A673 (cell line): ENCODE data around the gene SRXN1. TPM values are rescaled to one million over a fixed set of nuclear protein-coding genes. Genes with fewer than 3 reads are reported as not detected.

Experiments
- BruUV-seq: library from RNA; stranded (reverse); fragments of 400-500 nt; replicated peaks from 2 replicates; lab custom pipeline; 2021; lab: Mats Ljungman, UMichigan
- CTCF ChIA-PET: fragments of 300-600 bp; sonication (Branson Sonifier 250); formaldehyde crosslinking; loops from one replicate; lab custom pipeline; 2022; ENCODE audit warnings: antibody characterized with exemption; lab: Charles Lee
- POLR2A ChIA-PET: fragments of 300-600 bp; sonication (Branson Sonifier 250); formaldehyde crosslinking; loops from one replicate; lab custom pipeline; 2022; ENCODE audit warnings: antibody characterized with exemption; ENCODE audit not compliant: low non-redundant PET; lab: Charles Lee
- DNase-seq: peaks from one replicate; pipeline ENCODE4 v3.0.0-alpha.2; 2015; ENCODE audit warnings: low spot score
- H3K27ac ChIP-seq: fragments of 200-600 bp; sonication (generic); 2 replicates; pipeline ENCODE4 v1.5.1; 2016; ENCODE audit warnings: mixed run types, low read depth, mild to moderate bottlenecking, mixed read lengths, antibody characterized with exemption, low read length; ENCODE audit not compliant: poor library complexity, severe bottlenecking
- H3K27me3 ChIP-seq: fragments of 200-600 bp; sonication (generic); replicated peaks from 2 replicates; pipeline ENCODE4 v1.6.1; 2017; ENCODE audit warnings: mixed run types, low read depth, mild to moderate bottlenecking, mixed read lengths, antibody characterized with exemption, low read length; ENCODE audit not compliant: insufficient read depth, poor library complexity
- H3K36me3 ChIP-seq: fragments of 200-600 bp; sonication (generic); 2 replicates; pipeline ENCODE4 v1.6.1; 2016; ENCODE audit warnings: mixed run types, mild to moderate bottlenecking, mixed read lengths, antibody characterized with exemption, low read length; ENCODE audit not compliant: insufficient read depth, poor library complexity, severe bottlenecking
- H3K4me1 ChIP-seq: fragments of 200-600 bp; sonication (generic); 2 replicates; pipeline ENCODE4 v1.6.1; 2017; ENCODE audit warnings: mixed run types, mild to moderate bottlenecking, mixed read lengths, antibody characterized with exemption, low read length; ENCODE audit not compliant: insufficient read depth, poor library complexity, severe bottlenecking
- H3K4me3 ChIP-seq: fragments of 200-600 bp; sonication (generic); 2 replicates; pipeline ENCODE4 v1.5.1; 2016; ENCODE audit warnings: low read depth, mixed run types, mild to moderate bottlenecking, mixed read lengths, low read length; ENCODE audit not compliant: poor library complexity, severe bottlenecking
- H3K9me3 ChIP-seq: fragments of 200-600 bp; sonication (generic); 2 replicates; pipeline ENCODE4 v1.6.1; 2016; ENCODE audit warnings: mixed run types, low read depth, mild to moderate bottlenecking, mixed read lengths, antibody characterized with exemption, low read length; ENCODE audit not compliant: poor library complexity, severe bottlenecking
- EZH2 ChIP-seq: fragments of 200-600 bp; sonication (generic); IDR thresholded peaks from 2 replicates; pipeline ENCODE4 v1.6.1; 2017; ENCODE audit warnings: borderline replicate concordance, low read depth, mild to moderate bottlenecking, mixed read lengths, antibody characterized with exemption, low read length; ENCODE audit not compliant: poor library complexity, severe bottlenecking
- intact Hi-C: fragments of 100-400 bp; cut with micrococcal nuclease; formaldehyde crosslinking; loops from one replicate; pipeline ENCODE4 v1.10.0; 2022; ENCODE audit not compliant: unreplicated experiment
- total RNA-seq: library from RNA; stranded (reverse); gene quantifications from 2 replicates; pipeline ENCODE4 v1.2.3, GENCODE V29; 2021
- TF ChIP-seq, protein P1 (sequence below): fragments of 300-800, 200-600 bp; sonication (generic); conservative IDR thresholded peaks from 2 replicates; pipeline ENCODE4 v1.5.1; 2017; ENCODE audit warnings: low read depth, mild to moderate bottlenecking, antibody characterized with exemption, low read length, moderate library complexity, mixed read lengths

SRXN1 gene
- total RNA-seq, 1 experiment from 2014 or later = 11.5 TPM

DNA sequence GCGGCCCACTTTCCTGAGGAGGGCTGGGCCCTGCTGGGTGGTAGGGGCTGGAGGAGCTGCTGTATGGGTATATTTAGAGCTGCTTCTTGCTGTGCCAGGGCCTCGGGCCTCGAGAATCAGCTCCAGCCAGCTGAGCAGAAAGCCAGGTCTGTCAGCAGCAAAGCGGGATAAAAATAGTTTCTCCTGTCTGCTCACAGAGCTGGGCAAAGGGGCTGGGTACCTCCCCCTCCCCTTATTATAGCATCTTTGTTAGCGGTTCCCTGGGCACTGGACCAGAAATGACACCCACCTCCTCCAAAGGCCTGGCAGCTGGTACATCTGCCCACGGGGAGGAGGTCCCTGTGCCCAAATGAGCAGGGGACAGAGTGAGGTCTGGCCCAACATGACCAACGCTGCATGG is 16.6 kb upstream of the SRXN1 start:
- Histone ChIP-seq H3K27me3 (peaks cover 42% of the 10 kb centered on the region), H3K9me3 (no peaks in the 10 kb centered on the region), H3K27ac (no peak overlapping the region), H3K4me3 (no peak overlapping the region), H3K36me3 (no peaks in the 10 kb centered on the region), H3K4me1 (no peaks in the 10 kb centered on the region)
- ChIA-PET CTCF (interaction anchor here (1.0 kb wide), 1 partner anchor 149 kb away, joined by 3 read pairs; no protein-coding TSS in a partner anchor), POLR2A (no interaction called here)
- DNase-seq = no peak
- BruUV-seq = no TSS peak
- TF ChIP-seq EZH2 = no peak
- TF ChIP-seq, protein P1, sequence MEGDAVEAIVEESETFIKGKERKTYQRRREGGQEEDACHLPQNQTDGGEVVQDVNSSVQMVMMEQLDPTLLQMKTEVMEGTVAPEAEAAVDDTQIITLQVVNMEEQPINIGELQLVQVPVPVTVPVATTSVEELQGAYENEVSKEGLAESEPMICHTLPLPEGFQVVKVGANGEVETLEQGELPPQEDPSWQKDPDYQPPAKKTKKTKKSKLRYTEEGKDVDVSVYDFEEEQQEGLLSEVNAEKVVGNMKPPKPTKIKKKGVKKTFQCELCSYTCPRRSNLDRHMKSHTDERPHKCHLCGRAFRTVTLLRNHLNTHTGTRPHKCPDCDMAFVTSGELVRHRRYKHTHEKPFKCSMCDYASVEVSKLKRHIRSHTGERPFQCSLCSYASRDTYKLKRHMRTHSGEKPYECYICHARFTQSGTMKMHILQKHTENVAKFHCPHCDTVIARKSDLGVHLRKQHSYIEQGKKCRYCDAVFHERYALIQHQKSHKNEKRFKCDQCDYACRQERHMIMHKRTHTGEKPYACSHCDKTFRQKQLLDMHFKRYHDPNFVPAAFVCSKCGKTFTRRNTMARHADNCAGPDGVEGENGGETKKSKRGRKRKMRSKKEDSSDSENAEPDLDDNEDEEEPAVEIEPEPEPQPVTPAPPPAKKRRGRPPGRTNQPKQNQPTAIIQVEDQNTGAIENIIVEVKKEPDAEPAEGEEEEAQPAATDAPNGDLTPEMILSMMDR = no peak
- intact Hi-C loops = no loop called here

DNA sequence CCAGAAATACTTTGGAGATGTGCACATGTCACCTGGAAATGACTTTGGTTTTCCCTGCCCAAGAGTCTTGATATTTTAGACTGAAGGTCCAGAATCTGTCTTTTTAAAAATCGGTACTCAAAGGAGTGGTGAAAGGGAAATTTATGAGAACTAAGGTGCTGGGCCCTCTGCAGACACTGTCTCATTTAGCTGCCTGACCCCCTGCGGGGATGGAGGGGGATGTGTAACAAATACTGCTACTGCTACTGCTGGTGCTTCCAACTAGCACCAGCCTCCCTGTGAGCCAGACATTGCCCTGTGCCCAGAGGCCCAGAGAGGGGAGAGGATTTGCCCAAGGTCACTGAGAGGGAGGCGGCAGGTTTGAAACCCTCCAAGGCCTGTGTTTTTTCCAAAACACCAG is 15.6 kb upstream of the SRXN1 start:
- ChIA-PET CTCF (interaction anchor here (1.0 kb wide), 1 partner anchor 150 kb away, joined by 3 read pairs; no protein-coding TSS in a partner anchor), POLR2A (no interaction called here)
- Histone ChIP-seq H3K9me3 (no peaks in the 10 kb centered on the region), H3K4me3 (no peak overlapping the region), H3K27ac (no peak overlapping the region), H3K4me1 (no peaks in the 10 kb centered on the region), H3K36me3 (no peaks in the 10 kb centered on the region), H3K27me3 (peaks cover 40% of the 10 kb centered on the region)
- TF ChIP-seq, protein P1 = no peak
- no peak for TF ChIP-seq EZH2
- no peak for DNase-seq
- no TSS peak for BruUV-seq
- intact Hi-C loops = no loop called here

DNA sequence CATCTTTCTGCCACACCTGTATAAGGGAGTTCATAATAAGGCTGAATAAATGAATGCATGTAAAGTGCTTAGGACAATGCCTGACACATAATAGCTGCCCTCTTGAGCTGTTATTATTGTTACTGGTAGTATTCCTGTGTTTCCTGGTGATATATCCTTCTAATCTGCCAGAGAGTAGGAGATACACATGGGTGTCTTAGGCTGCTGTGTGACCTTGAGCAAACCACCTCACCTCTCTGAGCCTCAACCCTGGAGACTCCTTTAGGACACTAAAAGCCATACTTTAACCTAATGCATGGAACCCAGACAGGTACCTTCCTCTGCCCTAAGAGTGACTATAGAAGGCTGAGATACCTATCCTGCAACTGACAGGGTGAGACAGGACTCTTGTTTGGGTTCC is 15.1 kb upstream of the SRXN1 start:
- Histone ChIP-seq H3K27ac (no peak overlapping the region), H3K27me3 (peaks cover 40% of the 10 kb centered on the region), H3K4me1 (no peaks in the 10 kb centered on the region), H3K36me3 (no peaks in the 10 kb centered on the region), H3K9me3 (no peaks in the 10 kb centered on the region), H3K4me3 (no peak overlapping the region)
- no TSS peak for BruUV-seq
- intact Hi-C loops = no loop called here
- POLR2A ChIA-PET = no interaction called here
- DNase-seq = no peak
- CTCF ChIA-PET = no interaction called here
- TF ChIP-seq, protein P1 = no peak
- TF ChIP-seq EZH2 = no peak
